Measurements from ENCODE around the gene RNF187. TPM values are rescaled to one million over a fixed set of nuclear protein-coding genes. Genes with fewer than 3 reads are reported as not detected.
A peak's percentile ranks its signal among the peaks of the same experiment; 100 is the strongest.

Gene RNF187
- total RNA-seq, 1 experiment from 2014 or later = 141 TPM

DNA sequence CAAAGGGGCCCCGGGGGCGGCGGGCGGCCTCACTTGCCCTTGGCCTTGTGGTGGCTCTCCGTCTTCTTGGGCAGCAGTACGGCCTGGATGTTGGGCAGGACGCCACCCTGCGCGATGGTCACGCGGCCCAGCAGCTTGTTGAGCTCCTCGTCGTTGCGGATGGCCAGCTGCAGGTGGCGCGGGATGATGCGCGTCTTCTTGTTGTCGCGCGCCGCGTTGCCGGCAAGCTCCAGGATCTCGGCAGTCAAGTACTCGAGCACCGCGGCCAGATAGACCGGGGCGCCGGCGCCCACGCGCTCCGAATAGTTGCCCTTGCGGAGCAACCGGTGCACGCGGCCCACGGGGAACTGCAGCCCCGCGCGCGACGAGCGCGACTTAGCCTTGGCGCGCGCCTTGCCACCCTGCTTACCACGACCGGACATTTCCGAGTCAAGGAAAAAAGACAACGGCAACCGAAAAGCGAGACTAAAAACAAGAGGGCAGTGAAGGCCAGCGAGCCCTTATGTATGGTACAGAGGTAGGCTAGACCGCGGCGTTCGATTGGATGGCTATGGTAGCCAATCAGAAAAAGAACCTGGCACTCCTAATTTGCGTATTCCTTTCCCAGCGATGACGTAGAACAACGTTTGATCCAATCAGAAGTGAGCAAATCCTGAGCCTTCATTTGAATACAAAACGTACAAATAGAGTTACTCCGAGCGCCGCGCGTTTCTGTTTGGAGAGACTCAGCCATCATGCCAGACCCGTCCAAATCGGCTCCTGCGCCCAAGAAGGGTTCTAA, 29.6 kb upstream of the RNF187 start (continued):
- TF ChIP-seq ZBTB21 (CRISPR knock-in tag; IDR thresholded peaks at IDR 0.05; ENCODE audit: borderline replicate concordance) (no peak), NR1H2 (CRISPR knock-in tag; IDR thresholded peaks at IDR 0.05) (no peak), FOXJ3 (CRISPR knock-in tag; IDR thresholded peaks at IDR 0.05; ENCODE audit: borderline replicate concordance) (no peak), ZNF416 (CRISPR knock-in tag; IDR thresholded peaks at IDR 0.05) (peak; percentile 75; the same call in 1 of the 2 replicates)
- TF ChIP-seq, protein P1, sequence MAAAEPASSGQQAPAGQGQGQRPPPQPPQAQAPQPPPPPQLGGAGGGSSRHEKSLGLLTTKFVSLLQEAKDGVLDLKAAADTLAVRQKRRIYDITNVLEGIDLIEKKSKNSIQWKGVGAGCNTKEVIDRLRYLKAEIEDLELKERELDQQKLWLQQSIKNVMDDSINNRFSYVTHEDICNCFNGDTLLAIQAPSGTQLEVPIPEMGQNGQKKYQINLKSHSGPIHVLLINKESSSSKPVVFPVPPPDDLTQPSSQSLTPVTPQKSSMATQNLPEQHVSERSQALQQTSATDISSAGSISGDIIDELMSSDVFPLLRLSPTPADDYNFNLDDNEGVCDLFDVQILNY (CRISPR knock-in tag; IDR thresholded peaks at IDR 0.05) = peak; percentile 53; the same call in 1 of the 2 replicates

DNA sequence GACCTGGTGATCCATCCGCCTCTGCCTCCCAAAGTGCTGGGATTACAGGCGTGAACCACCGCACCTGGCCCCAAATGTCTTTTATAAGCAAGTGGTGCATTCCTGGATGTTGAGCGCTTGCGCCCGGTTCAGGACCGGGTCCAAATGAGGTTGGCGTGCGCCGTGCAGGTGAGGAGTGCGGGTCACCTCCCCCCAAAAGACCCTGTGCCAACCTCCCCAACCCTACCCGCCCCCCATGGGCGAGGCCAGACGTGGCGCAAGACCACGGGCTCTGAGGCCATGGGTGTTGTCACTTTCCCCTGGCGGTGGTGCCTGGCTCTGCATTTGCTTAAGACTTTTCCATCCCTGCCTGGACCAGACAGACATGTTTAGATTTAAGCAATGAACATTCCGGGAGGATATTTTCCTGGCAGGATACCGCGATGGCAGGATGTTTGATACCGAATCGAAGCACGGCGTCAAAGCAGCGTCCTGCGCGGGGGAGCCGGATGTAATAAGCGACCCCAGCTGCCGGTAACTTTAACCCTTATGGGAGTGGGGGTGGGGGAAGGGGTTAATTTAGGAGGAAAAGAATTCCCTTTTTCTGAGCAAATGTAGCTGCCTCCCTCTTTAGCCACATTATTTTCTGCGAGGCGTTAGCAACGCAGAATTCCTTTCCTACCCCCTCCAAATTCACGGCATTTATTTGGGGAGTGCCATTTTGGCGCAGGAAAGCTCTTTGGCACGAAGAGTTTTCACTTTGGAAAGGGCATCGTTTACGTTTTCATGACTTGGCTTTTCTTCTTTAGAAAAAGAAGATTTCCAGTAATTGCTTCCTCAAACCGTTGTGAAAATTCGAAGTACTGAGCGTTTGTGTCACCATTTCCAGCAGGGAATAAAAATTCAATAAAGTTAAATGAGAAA, 27.8 kb upstream of the RNF187 start:
- peaks cover 22% of the 10 kb centered on the region for H3K27me3 Mint-ChIP-seq (ENCODE audit: low read depth)
- peaks cover 40% of the 10 kb centered on the region for H3K4me1 Mint-ChIP-seq
- peak overlapping the region; percentile 96 for H3K4me3 Mint-ChIP-seq
- peak; percentile 78 for DNase-seq (ENCODE audit: low spot score)
- no peaks in the 10 kb centered on the region for H3K9me3 Mint-ChIP-seq
- POLR2A ChIA-PET = interaction anchor here (0.7 to 3.1 kb wide), 5 partner anchors 9 to 423 kb away, joined by 4 to 52 read pairs (median 6); partner anchors contain the start of gene TRIM11
- ATAC-seq = peak; percentile 20
- H3K36me3 Mint-ChIP-seq = peaks cover 2% of the 10 kb centered on the region; the same call in 1 of the 2 replicates
- H3K27ac Mint-ChIP-seq = peak overlapping the region; percentile 62; the same call in 1 of the 2 replicates
- CTCF ChIA-PET = interaction anchor here (0.7 to 2.2 kb wide), 10 partner anchors 10 to 1141 kb away, joined by 3 to 12 read pairs (median 4); partner anchors contain the start of gene TRIM11
- TF ChIP-seq, protein P2, sequence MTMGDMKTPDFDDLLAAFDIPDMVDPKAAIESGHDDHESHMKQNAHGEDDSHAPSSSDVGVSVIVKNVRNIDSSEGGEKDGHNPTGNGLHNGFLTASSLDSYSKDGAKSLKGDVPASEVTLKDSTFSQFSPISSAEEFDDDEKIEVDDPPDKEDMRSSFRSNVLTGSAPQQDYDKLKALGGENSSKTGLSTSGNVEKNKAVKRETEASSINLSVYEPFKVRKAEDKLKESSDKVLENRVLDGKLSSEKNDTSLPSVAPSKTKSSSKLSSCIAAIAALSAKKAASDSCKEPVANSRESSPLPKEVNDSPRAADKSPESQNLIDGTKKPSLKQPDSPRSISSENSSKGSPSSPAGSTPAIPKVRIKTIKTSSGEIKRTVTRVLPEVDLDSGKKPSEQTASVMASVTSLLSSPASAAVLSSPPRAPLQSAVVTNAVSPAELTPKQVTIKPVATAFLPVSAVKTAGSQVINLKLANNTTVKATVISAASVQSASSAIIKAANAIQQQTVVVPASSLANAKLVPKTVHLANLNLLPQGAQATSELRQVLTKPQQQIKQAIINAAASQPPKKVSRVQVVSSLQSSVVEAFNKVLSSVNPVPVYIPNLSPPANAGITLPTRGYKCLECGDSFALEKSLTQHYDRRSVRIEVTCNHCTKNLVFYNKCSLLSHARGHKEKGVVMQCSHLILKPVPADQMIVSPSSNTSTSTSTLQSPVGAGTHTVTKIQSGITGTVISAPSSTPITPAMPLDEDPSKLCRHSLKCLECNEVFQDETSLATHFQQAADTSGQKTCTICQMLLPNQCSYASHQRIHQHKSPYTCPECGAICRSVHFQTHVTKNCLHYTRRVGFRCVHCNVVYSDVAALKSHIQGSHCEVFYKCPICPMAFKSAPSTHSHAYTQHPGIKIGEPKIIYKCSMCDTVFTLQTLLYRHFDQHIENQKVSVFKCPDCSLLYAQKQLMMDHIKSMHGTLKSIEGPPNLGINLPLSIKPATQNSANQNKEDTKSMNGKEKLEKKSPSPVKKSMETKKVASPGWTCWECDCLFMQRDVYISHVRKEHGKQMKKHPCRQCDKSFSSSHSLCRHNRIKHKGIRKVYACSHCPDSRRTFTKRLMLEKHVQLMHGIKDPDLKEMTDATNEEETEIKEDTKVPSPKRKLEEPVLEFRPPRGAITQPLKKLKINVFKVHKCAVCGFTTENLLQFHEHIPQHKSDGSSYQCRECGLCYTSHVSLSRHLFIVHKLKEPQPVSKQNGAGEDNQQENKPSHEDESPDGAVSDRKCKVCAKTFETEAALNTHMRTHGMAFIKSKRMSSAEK (CRISPR knock-in tag; IDR thresholded peaks at IDR 0.05; ENCODE audit: borderline replicate concordance) = no peak
- TF ChIP-seq, protein P3, sequence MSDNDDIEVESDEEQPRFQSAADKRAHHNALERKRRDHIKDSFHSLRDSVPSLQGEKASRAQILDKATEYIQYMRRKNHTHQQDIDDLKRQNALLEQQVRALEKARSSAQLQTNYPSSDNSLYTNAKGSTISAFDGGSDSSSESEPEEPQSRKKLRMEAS (CRISPR knock-in tag; IDR thresholded peaks at IDR 0.05) = no peak
- TF ChIP-seq, protein P4, sequence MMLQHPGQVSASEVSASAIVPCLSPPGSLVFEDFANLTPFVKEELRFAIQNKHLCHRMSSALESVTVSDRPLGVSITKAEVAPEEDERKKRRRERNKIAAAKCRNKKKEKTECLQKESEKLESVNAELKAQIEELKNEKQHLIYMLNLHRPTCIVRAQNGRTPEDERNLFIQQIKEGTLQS (CRISPR knock-in tag; conservative IDR thresholded peaks at IDR 0.05) = no peak
- TF ChIP-seq, protein P5, sequence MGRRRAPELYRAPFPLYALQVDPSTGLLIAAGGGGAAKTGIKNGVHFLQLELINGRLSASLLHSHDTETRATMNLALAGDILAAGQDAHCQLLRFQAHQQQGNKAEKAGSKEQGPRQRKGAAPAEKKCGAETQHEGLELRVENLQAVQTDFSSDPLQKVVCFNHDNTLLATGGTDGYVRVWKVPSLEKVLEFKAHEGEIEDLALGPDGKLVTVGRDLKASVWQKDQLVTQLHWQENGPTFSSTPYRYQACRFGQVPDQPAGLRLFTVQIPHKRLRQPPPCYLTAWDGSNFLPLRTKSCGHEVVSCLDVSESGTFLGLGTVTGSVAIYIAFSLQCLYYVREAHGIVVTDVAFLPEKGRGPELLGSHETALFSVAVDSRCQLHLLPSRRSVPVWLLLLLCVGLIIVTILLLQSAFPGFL (CRISPR knock-in tag; IDR thresholded peaks at IDR 0.05; ENCODE audit: borderline replicate concordance) = no peak
- TF ChIP-seq ZNF423 (CRISPR knock-in tag; IDR thresholded peaks at IDR 0.05) (no peak), NFYB (CRISPR knock-in tag; conservative IDR thresholded peaks at IDR 0.05; ENCODE audit: low read depth) (no peak), SOX15 (CRISPR knock-in tag; IDR thresholded peaks at IDR 0.05) (no peak), ZNF416 (CRISPR knock-in tag; IDR thresholded peaks at IDR 0.05) (no peak), TEAD4 (CRISPR knock-in tag; IDR thresholded peaks at IDR 0.05) (no peak), CBFB (CRISPR knock-in tag; IDR thresholded peaks at IDR 0.05; ENCODE audit: low read depth) (no peak), ZNF219 (CRISPR knock-in tag; IDR thresholded peaks at IDR 0.05; ENCODE audit: borderline replicate concordance) (no peak), ZBTB21 (CRISPR knock-in tag; IDR thresholded peaks at IDR 0.05; ENCODE audit: borderline replicate concordance) (no peak), MYBL2 (CRISPR knock-in tag; IDR thresholded peaks at IDR 0.05) (0 out of 2 replicates have a peak, but pooled peaks have one; percentile 6), FOXJ3 (CRISPR knock-in tag; IDR thresholded peaks at IDR 0.05; ENCODE audit: borderline replicate concordance) (no peak)
- TF ChIP-seq, protein P6, sequence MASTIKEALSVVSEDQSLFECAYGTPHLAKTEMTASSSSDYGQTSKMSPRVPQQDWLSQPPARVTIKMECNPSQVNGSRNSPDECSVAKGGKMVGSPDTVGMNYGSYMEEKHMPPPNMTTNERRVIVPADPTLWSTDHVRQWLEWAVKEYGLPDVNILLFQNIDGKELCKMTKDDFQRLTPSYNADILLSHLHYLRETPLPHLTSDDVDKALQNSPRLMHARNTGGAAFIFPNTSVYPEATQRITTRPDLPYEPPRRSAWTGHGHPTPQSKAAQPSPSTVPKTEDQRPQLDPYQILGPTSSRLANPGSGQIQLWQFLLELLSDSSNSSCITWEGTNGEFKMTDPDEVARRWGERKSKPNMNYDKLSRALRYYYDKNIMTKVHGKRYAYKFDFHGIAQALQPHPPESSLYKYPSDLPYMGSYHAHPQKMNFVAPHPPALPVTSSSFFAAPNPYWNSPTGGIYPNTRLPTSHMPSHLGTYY (CRISPR knock-in tag; IDR thresholded peaks at IDR 0.05) = no peak
- TF ChIP-seq, protein P7, sequence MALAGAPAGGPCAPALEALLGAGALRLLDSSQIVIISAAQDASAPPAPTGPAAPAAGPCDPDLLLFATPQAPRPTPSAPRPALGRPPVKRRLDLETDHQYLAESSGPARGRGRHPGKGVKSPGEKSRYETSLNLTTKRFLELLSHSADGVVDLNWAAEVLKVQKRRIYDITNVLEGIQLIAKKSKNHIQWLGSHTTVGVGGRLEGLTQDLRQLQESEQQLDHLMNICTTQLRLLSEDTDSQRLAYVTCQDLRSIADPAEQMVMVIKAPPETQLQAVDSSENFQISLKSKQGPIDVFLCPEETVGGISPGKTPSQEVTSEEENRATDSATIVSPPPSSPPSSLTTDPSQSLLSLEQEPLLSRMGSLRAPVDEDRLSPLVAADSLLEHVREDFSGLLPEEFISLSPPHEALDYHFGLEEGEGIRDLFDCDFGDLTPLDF (CRISPR knock-in tag; IDR thresholded peaks at IDR 0.05) = no peak
- TF ChIP-seq, protein P8, sequence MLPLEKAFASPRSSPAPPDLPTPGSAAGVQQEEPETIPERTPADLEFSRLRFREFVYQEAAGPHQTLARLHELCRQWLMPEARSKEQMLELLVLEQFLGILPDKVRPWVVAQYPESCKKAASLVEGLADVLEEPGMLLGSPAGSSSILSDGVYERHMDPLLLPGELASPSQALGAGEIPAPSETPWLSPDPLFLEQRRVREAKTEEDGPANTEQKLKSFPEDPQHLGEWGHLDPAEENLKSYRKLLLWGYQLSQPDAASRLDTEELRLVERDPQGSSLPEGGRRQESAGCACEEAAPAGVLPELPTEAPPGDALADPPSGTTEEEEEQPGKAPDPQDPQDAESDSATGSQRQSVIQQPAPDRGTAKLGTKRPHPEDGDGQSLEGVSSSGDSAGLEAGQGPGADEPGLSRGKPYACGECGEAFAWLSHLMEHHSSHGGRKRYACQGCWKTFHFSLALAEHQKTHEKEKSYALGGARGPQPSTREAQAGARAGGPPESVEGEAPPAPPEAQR (CRISPR knock-in tag; IDR thresholded peaks at IDR 0.05) = no peak

Measured in WTC11 (cell line).